ENCODE data around the gene PLN. TPM values are rescaled to one million over a fixed set of nuclear protein-coding genes. Genes with fewer than 3 reads are reported as not detected.

Gene PLN
- total RNA-seq, 1 donor from 2014 or later = not detected

GRCh38 chr6:118546164-118546879, 1.8 kb upstream of the PLN start:
- H3K27ac Mint-ChIP-seq = no peak overlapping the region
- peaks cover 17% of the 10 kb centered on the region for H3K36me3 Mint-ChIP-seq (ENCODE audit: low read depth)
- H3K4me1 Mint-ChIP-seq (ENCODE audit: low read depth) = peaks cover 20% of the 10 kb centered on the region
- no peaks in the 10 kb centered on the region for H3K27me3 Mint-ChIP-seq (ENCODE audit: low read depth)
- intact Hi-C loops (cut with micrococcal nuclease) = no loop called here
- H3K9me3 Mint-ChIP-seq = no peaks in the 10 kb centered on the region
- DNase-seq (ENCODE audit: low spot score) = no peak
- H3K4me3 Mint-ChIP-seq (ENCODE audit: low read depth) = no peak overlapping the region

DNA sequence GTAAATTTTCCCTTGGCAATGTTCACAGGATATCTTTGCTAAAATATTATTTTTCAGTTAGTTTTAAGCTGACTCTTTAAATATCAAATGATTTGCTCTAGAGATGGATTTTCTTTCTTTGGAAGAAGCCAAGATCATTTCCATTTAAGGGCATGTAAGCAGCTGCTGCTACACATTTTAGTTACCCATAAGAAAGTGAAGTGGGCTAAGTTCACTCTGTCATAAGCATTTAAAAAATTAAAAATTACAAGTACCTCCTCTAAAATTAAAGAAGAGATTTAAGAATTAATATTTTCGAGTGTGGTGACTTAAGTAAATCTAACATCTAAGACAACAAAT, 1.2 kb upstream of the PLN start:
- no peaks in the 10 kb centered on the region for H3K27me3 Mint-ChIP-seq (ENCODE audit: low read depth)
- DNase-seq (ENCODE audit: low spot score) = no peak
- intact Hi-C loops (cut with micrococcal nuclease) = no loop called here
- H3K4me1 Mint-ChIP-seq (ENCODE audit: low read depth) = peaks cover 18% of the 10 kb centered on the region
- no peaks in the 10 kb centered on the region for H3K9me3 Mint-ChIP-seq
- no peak overlapping the region for H3K4me3 Mint-ChIP-seq (ENCODE audit: low read depth)
- H3K36me3 Mint-ChIP-seq (ENCODE audit: low read depth) = peaks cover 17% of the 10 kb centered on the region
- no peak overlapping the region for H3K27ac Mint-ChIP-seq

GRCh38 chr6:118548613-118549012, 517 bp downstream of the PLN start:
- intact Hi-C loops (cut with micrococcal nuclease) = no loop called here
- no peaks in the 10 kb centered on the region for H3K9me3 Mint-ChIP-seq
- peaks cover 14% of the 10 kb centered on the region for H3K36me3 Mint-ChIP-seq (ENCODE audit: low read depth)
- no peak overlapping the region for H3K4me3 Mint-ChIP-seq (ENCODE audit: low read depth)
- peaks cover 24% of the 10 kb centered on the region for H3K4me1 Mint-ChIP-seq (ENCODE audit: low read depth)
- no peak overlapping the region for H3K27ac Mint-ChIP-seq
- H3K27me3 Mint-ChIP-seq (ENCODE audit: low read depth) = no peaks in the 10 kb centered on the region
- DNase-seq (ENCODE audit: low spot score) = no peak

DNA sequence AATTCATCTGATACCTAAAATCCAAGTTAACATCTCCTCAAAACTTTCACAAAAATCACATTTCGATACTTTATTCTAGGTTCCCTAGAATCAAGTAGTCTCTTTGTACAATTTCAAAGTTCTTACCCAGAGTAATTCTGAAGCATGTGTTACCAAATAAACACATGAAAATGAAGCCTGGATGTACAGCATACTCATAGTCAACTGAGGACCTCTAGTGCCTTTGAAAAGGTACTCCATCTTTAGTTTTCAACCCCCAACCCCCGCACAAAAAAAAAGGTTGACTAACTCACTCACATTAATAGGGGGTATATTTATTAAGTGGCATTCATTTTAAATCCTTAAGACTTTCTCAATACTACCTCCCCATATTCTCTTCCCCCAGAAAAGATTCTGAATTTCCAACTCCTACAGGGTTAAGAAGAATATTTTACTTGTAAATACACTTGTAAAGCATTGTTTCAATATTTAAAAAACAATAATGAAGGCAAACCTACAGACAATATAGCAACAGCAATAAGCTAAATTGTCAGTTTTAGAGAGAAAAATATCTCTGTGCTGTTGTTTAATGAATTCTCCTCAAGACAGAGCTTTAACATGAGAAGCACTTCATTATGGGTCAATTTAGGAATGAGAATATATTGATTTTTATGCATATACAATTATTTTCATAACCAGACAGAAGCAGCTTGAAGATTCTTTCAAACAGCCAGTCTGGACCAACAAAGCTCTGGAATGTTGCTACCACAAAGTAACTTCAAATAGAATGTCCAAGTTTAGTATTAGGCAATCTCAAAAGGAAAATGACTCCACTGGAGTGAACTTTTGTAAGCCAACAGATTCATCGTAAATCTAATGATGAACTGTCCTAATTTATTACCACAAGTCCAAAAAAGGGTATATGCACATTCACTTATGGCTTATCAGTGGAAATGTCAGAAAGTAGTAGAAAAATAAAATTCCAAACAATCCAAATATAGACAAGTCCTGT, 3.3 kb downstream of the PLN start:
- Mint-ChIP-seq H3K9me3 (no peaks in the 10 kb centered on the region), H3K36me3 (ENCODE audit: low read depth) (peaks cover 8% of the 10 kb centered on the region), H3K27ac (no peak overlapping the region), H3K4me3 (ENCODE audit: low read depth) (no peak overlapping the region), H3K27me3 (ENCODE audit: low read depth) (no peaks in the 10 kb centered on the region), H3K4me1 (ENCODE audit: low read depth) (peaks cover 19% of the 10 kb centered on the region)
- DNase-seq (ENCODE audit: low spot score) = no peak
- intact Hi-C loops (cut with micrococcal nuclease) = loop anchor here (1.0 to 2.0 kb wide), 2 partner anchors 267 to 575 kb away; no protein-coding TSS in a partner anchor

DNA sequence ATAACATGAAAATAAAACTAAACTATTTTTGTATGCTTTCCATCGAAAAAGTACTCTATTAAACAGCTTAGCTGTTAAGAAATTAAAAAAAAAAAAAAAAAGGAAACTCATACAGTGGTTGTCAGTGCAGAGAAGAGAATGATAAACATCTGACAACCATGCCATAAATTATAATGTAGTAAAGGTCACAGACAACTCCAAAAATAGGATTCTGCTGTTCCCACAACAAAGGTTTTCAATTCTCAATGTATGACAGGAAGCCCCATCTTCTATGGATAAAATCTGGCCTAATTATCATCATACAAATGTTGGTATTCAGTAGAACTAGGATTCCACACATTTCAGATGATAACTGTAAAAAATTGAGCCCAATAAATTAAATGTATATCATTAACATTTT, 5.0 kb downstream of the PLN start:
- Mint-ChIP-seq H3K27ac (no peak overlapping the region), H3K4me1 (ENCODE audit: low read depth) (peaks cover 19% of the 10 kb centered on the region), H3K4me3 (ENCODE audit: low read depth) (no peak overlapping the region), H3K9me3 (no peaks in the 10 kb centered on the region), H3K27me3 (ENCODE audit: low read depth) (no peaks in the 10 kb centered on the region), H3K36me3 (ENCODE audit: low read depth) (peaks cover 7% of the 10 kb centered on the region)
- DNase-seq (ENCODE audit: low spot score) = no peak
- intact Hi-C loops (cut with micrococcal nuclease) = no loop called here

DNA sequence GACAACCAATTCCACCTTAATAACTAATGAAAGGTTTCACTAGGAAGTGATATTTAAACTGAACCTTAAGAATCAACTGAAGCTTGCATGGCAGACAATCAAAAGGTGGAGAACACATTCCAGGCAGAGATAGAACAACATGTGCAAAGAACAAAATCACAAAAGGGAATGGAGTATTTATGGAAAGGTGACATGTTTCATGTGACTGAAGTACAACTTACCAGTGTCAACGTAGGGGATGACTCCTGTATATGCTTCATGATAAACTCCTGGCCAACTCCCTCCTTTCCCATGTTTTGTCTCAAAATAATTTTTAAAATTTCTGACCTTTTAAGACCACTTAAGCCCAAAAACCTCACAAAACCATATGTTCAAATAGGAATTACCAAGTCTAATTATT, 6.6 kb downstream of the PLN start:
- H3K27ac Mint-ChIP-seq = no peak overlapping the region

GRCh38 chr6:118558464-118559217, 10.5 kb downstream of the PLN start:
- Mint-ChIP-seq H3K36me3 (ENCODE audit: low read depth) (peaks cover 18% of the 10 kb centered on the region), H3K27me3 (ENCODE audit: low read depth) (no peaks in the 10 kb centered on the region), H3K4me3 (ENCODE audit: low read depth) (peak overlapping the region; percentile 69), H3K27ac (peak overlapping the region; percentile 92), H3K9me3 (no peaks in the 10 kb centered on the region), H3K4me1 (ENCODE audit: low read depth) (peaks cover 25% of the 10 kb centered on the region)
- intact Hi-C loops (cut with micrococcal nuclease) = loop anchor here (5.0 kb wide), 3 partner anchors 49 to 334 kb away; partner anchors contain the start of gene ASF1A
- DNase-seq (ENCODE audit: low spot score) = no peak

More for the DNA sequence above, 6.6 kb downstream of the PLN start:
- no peaks in the 10 kb centered on the region for H3K27me3 Mint-ChIP-seq (ENCODE audit: low read depth)
- peaks cover 27% of the 10 kb centered on the region for H3K4me1 Mint-ChIP-seq (ENCODE audit: low read depth)
- DNase-seq (ENCODE audit: low spot score) = no peak
- intact Hi-C loops (cut with micrococcal nuclease) = loop anchor here (5.0 kb wide), 3 partner anchors 53 to 338 kb away; partner anchors contain the start of gene ASF1A
- no peaks in the 10 kb centered on the region for H3K9me3 Mint-ChIP-seq
- no peak overlapping the region for H3K4me3 Mint-ChIP-seq (ENCODE audit: low read depth)
- H3K36me3 Mint-ChIP-seq (ENCODE audit: low read depth) = peaks cover 11% of the 10 kb centered on the region

GRCh38 chr6:118559659-118560058, 11.6 kb downstream of the PLN start:
- peaks cover 24% of the 10 kb centered on the region for H3K4me1 Mint-ChIP-seq (ENCODE audit: low read depth)
- H3K36me3 Mint-ChIP-seq (ENCODE audit: low read depth) = peaks cover 18% of the 10 kb centered on the region

DNA sequence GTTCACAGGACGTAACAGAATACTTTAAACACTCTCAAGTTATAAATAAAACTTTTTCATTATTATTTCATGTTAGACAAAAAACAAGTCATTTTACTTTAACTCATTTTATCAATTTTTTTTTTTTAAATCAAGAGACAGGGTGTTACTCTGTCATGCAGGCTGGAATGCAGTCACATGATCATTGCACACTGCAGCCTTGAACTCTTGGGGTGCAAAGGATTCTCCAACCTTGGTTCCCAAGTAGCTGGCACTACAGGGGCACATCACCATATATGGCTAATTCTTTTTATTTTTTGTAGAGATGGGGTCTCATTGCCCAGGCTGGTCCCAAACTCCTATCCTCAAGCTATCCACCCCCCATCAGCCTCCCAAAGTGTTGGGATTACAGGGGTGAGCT, 14.2 kb downstream of the PLN start:
- Mint-ChIP-seq H3K4me1 (ENCODE audit: low read depth) (peaks cover 34% of the 10 kb centered on the region), H3K9me3 (no peaks in the 10 kb centered on the region), H3K4me3 (ENCODE audit: low read depth) (no peak overlapping the region), H3K27ac (no peak overlapping the region), H3K27me3 (ENCODE audit: low read depth) (no peaks in the 10 kb centered on the region), H3K36me3 (ENCODE audit: low read depth) (peaks cover 22% of the 10 kb centered on the region)
- intact Hi-C loops (cut with micrococcal nuclease) = loop anchor here (10.0 kb wide), 1 partner anchor 243 kb away; no protein-coding TSS in a partner anchor
- DNase-seq (ENCODE audit: low spot score) = no peak

More at GRCh38 chr6:118559659-118560058, 11.6 kb downstream of the PLN start:
- Mint-ChIP-seq H3K9me3 (no peaks in the 10 kb centered on the region), H3K27me3 (ENCODE audit: low read depth) (no peaks in the 10 kb centered on the region), H3K27ac (peak overlapping the region; percentile 6), H3K4me3 (ENCODE audit: low read depth) (no peak overlapping the region)
- intact Hi-C loops (cut with micrococcal nuclease) = loop anchor here (5.0 to 10.0 kb wide), 4 partner anchors 48 to 333 kb away; partner anchors contain the start of gene ASF1A
- DNase-seq (ENCODE audit: low spot score) = no peak

DNA sequence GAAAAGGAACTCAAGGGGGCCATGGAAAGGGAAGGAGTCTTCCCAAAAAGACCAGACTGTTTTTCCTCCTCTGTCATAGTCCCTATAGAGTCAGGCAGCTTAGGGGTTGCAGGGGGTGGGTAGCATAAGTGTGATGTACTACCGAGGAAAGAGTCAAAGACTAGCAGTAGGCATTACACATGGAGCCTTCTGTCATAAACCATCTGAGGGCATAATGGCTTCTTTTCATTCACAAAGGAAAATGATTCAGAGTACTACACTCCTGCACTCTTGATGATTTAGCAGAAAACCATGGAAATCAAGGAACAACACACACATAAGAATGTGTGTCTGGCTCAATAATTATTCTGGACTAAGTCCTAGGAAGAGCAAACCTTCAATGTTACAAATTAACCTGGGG, 14.9 kb downstream of the PLN start:
- Mint-ChIP-seq H3K4me1 (ENCODE audit: low read depth) (peaks cover 31% of the 10 kb centered on the region), H3K4me3 (ENCODE audit: low read depth) (no peak overlapping the region), H3K27ac (no peak overlapping the region), H3K27me3 (ENCODE audit: low read depth) (no peaks in the 10 kb centered on the region), H3K36me3 (ENCODE audit: low read depth) (peaks cover 22% of the 10 kb centered on the region), H3K9me3 (no peaks in the 10 kb centered on the region)
- no peak for DNase-seq (ENCODE audit: low spot score)
- intact Hi-C loops (cut with micrococcal nuclease) = loop anchor here (10.0 kb wide), 1 partner anchor 242 kb away; no protein-coding TSS in a partner anchor

DNA sequence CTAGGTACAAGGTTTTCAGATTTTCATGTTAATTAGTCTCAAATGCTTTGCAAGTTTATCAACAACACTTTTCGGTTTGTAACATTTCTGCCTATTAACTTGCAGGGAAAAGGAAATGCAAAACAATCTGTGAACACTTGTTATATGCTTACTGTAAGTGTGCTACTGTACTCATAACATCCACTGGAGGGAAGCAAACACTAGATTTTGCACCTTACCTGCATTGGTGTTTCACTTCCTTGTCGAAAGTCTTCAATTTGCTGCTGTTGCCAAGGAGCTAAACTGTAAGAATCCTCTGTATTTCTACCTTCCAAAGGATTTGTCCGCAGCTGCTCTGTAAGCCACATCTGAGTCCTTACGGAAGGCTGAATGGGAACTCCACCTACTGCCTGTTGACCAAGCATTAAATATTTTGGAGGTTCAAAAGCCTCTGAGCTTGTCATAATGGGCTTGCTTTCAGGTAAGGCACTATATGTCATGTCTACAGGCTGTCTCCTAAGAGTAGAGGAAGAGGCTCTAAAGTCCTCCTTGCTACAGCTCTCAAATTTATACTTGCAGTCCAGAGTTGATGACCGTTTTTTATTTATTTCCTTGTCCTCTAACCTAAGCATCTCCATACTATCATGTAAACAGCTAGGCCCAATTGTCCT, 17.3 kb downstream of the PLN start:
- Mint-ChIP-seq H3K27me3 (ENCODE audit: low read depth) (no peaks in the 10 kb centered on the region), H3K27ac (no peak overlapping the region), H3K4me1 (ENCODE audit: low read depth) (peaks cover 20% of the 10 kb centered on the region), H3K4me3 (ENCODE audit: low read depth) (no peak overlapping the region), H3K9me3 (no peaks in the 10 kb centered on the region), H3K36me3 (ENCODE audit: low read depth) (peaks cover 16% of the 10 kb centered on the region)
- intact Hi-C loops (cut with micrococcal nuclease) = loop anchor here (1.0 to 10.0 kb wide), 4 partner anchors 53 to 545 kb away; no protein-coding TSS in a partner anchor
- DNase-seq (ENCODE audit: low spot score) = no peak

DNA sequence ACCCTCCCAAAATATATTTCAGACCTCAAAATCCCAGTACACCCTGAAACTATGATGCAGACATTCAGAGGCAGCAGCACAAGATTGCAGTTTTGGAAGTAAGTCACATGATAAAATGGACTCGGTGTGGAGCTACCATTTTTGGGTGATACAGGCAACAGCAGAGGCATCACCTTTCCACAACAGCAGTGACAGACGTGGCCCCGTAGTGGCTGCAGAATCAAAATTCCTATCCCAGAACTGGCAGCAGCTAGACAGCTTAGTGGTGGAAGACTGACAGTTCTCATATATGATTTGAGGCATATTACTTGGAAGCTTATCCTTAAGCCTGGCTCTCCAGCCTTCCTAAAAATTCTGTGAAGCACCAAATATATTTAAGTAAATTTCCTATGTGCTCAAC, 19.9 kb downstream of the PLN start:
- H3K4me3 Mint-ChIP-seq (ENCODE audit: low read depth) = no peak overlapping the region
- peaks cover 12% of the 10 kb centered on the region for H3K36me3 Mint-ChIP-seq (ENCODE audit: low read depth)
- H3K9me3 Mint-ChIP-seq = peaks cover under 1% of the 10 kb centered on the region
- intact Hi-C loops (cut with micrococcal nuclease) = loop anchor here (10.0 kb wide), 1 partner anchor 237 kb away; no protein-coding TSS in a partner anchor
- no peak for DNase-seq (ENCODE audit: low spot score)
- peaks cover 20% of the 10 kb centered on the region for H3K4me1 Mint-ChIP-seq (ENCODE audit: low read depth)
- no peak overlapping the region for H3K27ac Mint-ChIP-seq
- H3K27me3 Mint-ChIP-seq (ENCODE audit: low read depth) = no peaks in the 10 kb centered on the region

Measured in activated T-helper 2 cell treated with anti-CD3 and anti-CD28 coated beads, Interferon-gamma antibody, Interleukin-2, Interleukin-4, amounts not matched to agents 10 μg/mL and 5 μg/mL and 100 μg/mL, durations not matched to agents 14 hours and 24 hours and 36 hours (primary cell).